ENCODE data around the gene ITGA1.

Gene ITGA1

GRCh38 chr5:52989781-52990527 lies 202.2 kb downstream of the ITGA1 start:
- H3K4me1 ChIP-seq (ENCODE audit: control insufficient read depth, insufficient read depth, low read length, unreplicated experiment), result peaks cover 29% of the 10 kb centered on the region
- H3K27me3 ChIP-seq (ENCODE audit: insufficient read depth, low read length), result no peaks in the 10 kb centered on the region
- peak overlapping the region; percentile 75 for H3K4me3 ChIP-seq (ENCODE audit: low read depth, low read length)
- H3K79me2 ChIP-seq (ENCODE audit: control insufficient read depth, insufficient read depth, low read length, unreplicated experiment), result peaks cover 53% of the 10 kb centered on the region
- H2AFZ ChIP-seq (ENCODE audit: low read length, unreplicated experiment), result peak overlapping the region; percentile 75
- H3K27ac ChIP-seq (ENCODE audit: low read depth, low read length), result no peak overlapping the region
- H3K36me3 ChIP-seq (ENCODE audit: insufficient read depth, low read length), result peaks cover 18% of the 10 kb centered on the region; the same call in 1 of the 2 replicates

DNA sequence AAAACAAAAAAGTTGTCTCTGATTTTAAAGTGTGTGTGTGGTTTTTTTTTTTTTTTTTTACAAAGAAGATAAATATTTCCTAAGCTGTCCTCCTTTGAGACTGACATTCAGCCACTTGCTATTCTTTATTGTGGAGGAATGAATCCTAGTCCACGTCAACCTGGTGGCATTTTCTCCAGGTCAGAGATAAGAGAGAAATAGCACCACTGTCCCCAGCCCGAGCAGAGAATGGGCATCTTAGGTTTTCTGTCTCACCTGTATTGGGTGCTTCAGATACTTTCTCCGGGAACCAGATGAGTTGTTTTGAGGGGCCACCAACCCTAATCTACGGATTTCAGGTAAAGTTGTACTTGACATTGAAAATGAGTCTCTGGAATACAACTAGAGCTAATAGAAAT lies 202.8 kb downstream of the ITGA1 start:
- Histone ChIP-seq H3K79me2 (ENCODE audit: control insufficient read depth, insufficient read depth, low read length, unreplicated experiment) (peaks cover 59% of the 10 kb centered on the region), H2AFZ (ENCODE audit: low read length, unreplicated experiment) (peak overlapping the region; percentile 31), H3K4me3 (ENCODE audit: low read depth, low read length) (peak overlapping the region; percentile 75), H3K27me3 (ENCODE audit: insufficient read depth, low read length) (no peaks in the 10 kb centered on the region), H3K4me1 (ENCODE audit: control insufficient read depth, insufficient read depth, low read length, unreplicated experiment) (peaks cover 29% of the 10 kb centered on the region), H3K36me3 (ENCODE audit: insufficient read depth, low read length) (peaks cover 19% of the 10 kb centered on the region; the same call in 1 of the 2 replicates), H3K27ac (ENCODE audit: low read depth, low read length) (no peak overlapping the region)

- Histone ChIP-seq H3K27me3 (ENCODE audit: insufficient read depth, low read length) (no peaks in the 10 kb centered on the region), H3K4me3 (ENCODE audit: low read depth, low read length) (no peak overlapping the region), H3K27ac (ENCODE audit: low read depth, low read length) (no peak overlapping the region), H2AFZ (ENCODE audit: low read length, unreplicated experiment) (no peak overlapping the region), H3K36me3 (ENCODE audit: insufficient read depth, low read length) (peaks cover 19% of the 10 kb centered on the region; the same call in 1 of the 2 replicates), H3K4me1 (ENCODE audit: control insufficient read depth, insufficient read depth, low read length, unreplicated experiment) (peaks cover 28% of the 10 kb centered on the region), H3K79me2 (ENCODE audit: control insufficient read depth, insufficient read depth, low read length, unreplicated experiment) (peaks cover 75% of the 10 kb centered on the region)
Measured at GRCh38 chr5:52993367-52993766, 205.7 kb downstream of the ITGA1 start.

DNA sequence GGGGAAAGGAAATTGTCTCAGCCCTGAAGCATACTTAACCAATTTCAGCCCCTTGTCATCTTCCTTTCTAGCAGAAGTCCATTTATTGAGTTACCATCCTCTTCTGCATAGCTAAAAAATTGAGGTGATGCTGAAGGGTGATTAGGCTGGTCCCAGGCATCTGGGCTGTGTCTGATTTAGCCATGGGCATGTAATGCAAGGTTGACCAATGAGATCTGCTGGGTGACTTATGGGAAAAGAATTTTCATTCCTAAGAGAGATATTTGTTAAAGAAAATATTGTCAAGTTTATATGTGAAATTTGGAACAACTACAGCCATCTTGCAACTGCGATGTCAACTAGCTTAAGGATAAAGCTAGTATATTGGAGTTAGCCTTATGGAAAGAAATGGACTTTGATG lies 206.6 kb downstream of the ITGA1 start:
- H3K79me2 ChIP-seq (ENCODE audit: control insufficient read depth, insufficient read depth, low read length, unreplicated experiment), result peaks cover 81% of the 10 kb centered on the region
- H3K4me1 ChIP-seq (ENCODE audit: control insufficient read depth, insufficient read depth, low read length, unreplicated experiment), result peaks cover 32% of the 10 kb centered on the region
- H3K4me3 ChIP-seq (ENCODE audit: low read depth, low read length), result no peak overlapping the region
- no peak overlapping the region for H3K27ac ChIP-seq (ENCODE audit: low read depth, low read length)
- peaks cover 19% of the 10 kb centered on the region; the same call in 1 of the 2 replicates for H3K36me3 ChIP-seq (ENCODE audit: insufficient read depth, low read length)
- no peaks in the 10 kb centered on the region for H3K27me3 ChIP-seq (ENCODE audit: insufficient read depth, low read length)
- H2AFZ ChIP-seq (ENCODE audit: low read length, unreplicated experiment), result no peak overlapping the region

GRCh38 chr5:52995095-52995494 lies 207.4 kb downstream of the ITGA1 start:
- Histone ChIP-seq H3K4me3 (ENCODE audit: low read depth, low read length) (no peak overlapping the region), H3K36me3 (ENCODE audit: insufficient read depth, low read length) (peaks cover 19% of the 10 kb centered on the region; the same call in 1 of the 2 replicates), H2AFZ (ENCODE audit: low read length, unreplicated experiment) (no peak overlapping the region), H3K4me1 (ENCODE audit: control insufficient read depth, insufficient read depth, low read length, unreplicated experiment) (peaks cover 40% of the 10 kb centered on the region), H3K27me3 (ENCODE audit: insufficient read depth, low read length) (no peaks in the 10 kb centered on the region), H3K79me2 (ENCODE audit: control insufficient read depth, insufficient read depth, low read length, unreplicated experiment) (peaks cover 77% of the 10 kb centered on the region), H3K27ac (ENCODE audit: low read depth, low read length) (no peak overlapping the region)

GRCh38 chr5:52995914-52996313 lies 208.2 kb downstream of the ITGA1 start:
- peaks cover 69% of the 10 kb centered on the region for H3K79me2 ChIP-seq (ENCODE audit: control insufficient read depth, insufficient read depth, low read length, unreplicated experiment)
- peaks cover 39% of the 10 kb centered on the region for H3K4me1 ChIP-seq (ENCODE audit: control insufficient read depth, insufficient read depth, low read length, unreplicated experiment)
- H3K4me3 ChIP-seq (ENCODE audit: low read depth, low read length), result no peak overlapping the region
- H3K27ac ChIP-seq (ENCODE audit: low read depth, low read length), result no peak overlapping the region
- H3K36me3 ChIP-seq (ENCODE audit: insufficient read depth, low read length), result peaks cover 19% of the 10 kb centered on the region; the same call in 1 of the 2 replicates
- H2AFZ ChIP-seq (ENCODE audit: low read length, unreplicated experiment), result no peak overlapping the region
- H3K27me3 ChIP-seq (ENCODE audit: insufficient read depth, low read length), result no peaks in the 10 kb centered on the region

- H3K4me3 ChIP-seq (ENCODE audit: low read depth, low read length), result no peak overlapping the region
- H3K79me2 ChIP-seq (ENCODE audit: control insufficient read depth, insufficient read depth, low read length, unreplicated experiment), result peaks cover 66% of the 10 kb centered on the region
- no peaks in the 10 kb centered on the region for H3K27me3 ChIP-seq (ENCODE audit: insufficient read depth, low read length)
- H2AFZ ChIP-seq (ENCODE audit: low read length, unreplicated experiment), result no peak overlapping the region
- peaks cover 34% of the 10 kb centered on the region for H3K4me1 ChIP-seq (ENCODE audit: control insufficient read depth, insufficient read depth, low read length, unreplicated experiment)
- peaks cover 19% of the 10 kb centered on the region; the same call in 1 of the 2 replicates for H3K36me3 ChIP-seq (ENCODE audit: insufficient read depth, low read length)
- peak overlapping the region; percentile 9; the same call in 1 of the 2 replicates for H3K27ac ChIP-seq (ENCODE audit: low read depth, low read length)
Measured at GRCh38 chr5:52996979-52997378, 209.3 kb downstream of the ITGA1 start.

DNA sequence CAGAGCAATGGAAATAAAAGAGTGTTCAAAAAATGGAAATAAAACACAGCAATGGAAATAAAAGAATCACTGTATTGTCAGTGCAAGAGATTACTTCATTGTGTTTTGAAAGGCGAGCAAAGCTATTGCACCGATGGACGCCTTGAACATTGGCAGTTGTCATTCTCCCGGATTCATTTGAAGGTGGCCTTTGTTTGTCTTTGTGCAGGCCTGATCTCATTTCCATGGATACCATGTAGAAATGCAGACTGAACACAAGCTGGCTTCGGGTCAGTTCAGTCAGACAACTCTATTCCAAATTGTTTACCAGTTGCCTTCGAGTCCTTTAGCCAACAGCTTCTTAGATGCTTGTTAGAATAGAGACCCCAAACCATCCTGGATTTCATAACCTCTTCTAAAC lies 209.7 kb downstream of the ITGA1 start:
- Histone ChIP-seq H2AFZ (ENCODE audit: low read length, unreplicated experiment) (peak overlapping the region; percentile 23), H3K27me3 (ENCODE audit: insufficient read depth, low read length) (no peaks in the 10 kb centered on the region), H3K27ac (ENCODE audit: low read depth, low read length) (peak overlapping the region; percentile 9; the same call in 1 of the 2 replicates), H3K4me1 (ENCODE audit: control insufficient read depth, insufficient read depth, low read length, unreplicated experiment) (peaks cover 32% of the 10 kb centered on the region), H3K36me3 (ENCODE audit: insufficient read depth, low read length) (peaks cover 16% of the 10 kb centered on the region; the same call in 1 of the 2 replicates), H3K79me2 (ENCODE audit: control insufficient read depth, insufficient read depth, low read length, unreplicated experiment) (peaks cover 62% of the 10 kb centered on the region), H3K4me3 (ENCODE audit: low read depth, low read length) (no peak overlapping the region)

GRCh38 chr5:52998552-52999313 lies 211.0 kb downstream of the ITGA1 start:
- H3K27ac ChIP-seq (ENCODE audit: low read depth, low read length), result peak overlapping the region; percentile 64
- peaks cover 5% of the 10 kb centered on the region; the same call in 1 of the 2 replicates for H3K36me3 ChIP-seq (ENCODE audit: insufficient read depth, low read length)
- peaks cover 38% of the 10 kb centered on the region for H3K4me1 ChIP-seq (ENCODE audit: control insufficient read depth, insufficient read depth, low read length, unreplicated experiment)
- H3K27me3 ChIP-seq (ENCODE audit: insufficient read depth, low read length), result no peaks in the 10 kb centered on the region
- H3K79me2 ChIP-seq (ENCODE audit: control insufficient read depth, insufficient read depth, low read length, unreplicated experiment), result peaks cover 60% of the 10 kb centered on the region
- H3K4me3 ChIP-seq (ENCODE audit: low read depth, low read length), result no peak overlapping the region
- no peak overlapping the region for H2AFZ ChIP-seq (ENCODE audit: low read length, unreplicated experiment)

GRCh38 chr5:52999344-52999949 lies 211.7 kb downstream of the ITGA1 start:
- H3K27ac ChIP-seq (ENCODE audit: low read depth, low read length), result peak overlapping the region; percentile 64
- H3K79me2 ChIP-seq (ENCODE audit: control insufficient read depth, insufficient read depth, low read length, unreplicated experiment), result peaks cover 53% of the 10 kb centered on the region
- no peak overlapping the region for H3K4me3 ChIP-seq (ENCODE audit: low read depth, low read length)
- peaks cover 45% of the 10 kb centered on the region for H3K4me1 ChIP-seq (ENCODE audit: control insufficient read depth, insufficient read depth, low read length, unreplicated experiment)
- H3K36me3 ChIP-seq (ENCODE audit: insufficient read depth, low read length), result peaks cover 4% of the 10 kb centered on the region; the same call in 1 of the 2 replicates
- H2AFZ ChIP-seq (ENCODE audit: low read length, unreplicated experiment), result peak overlapping the region; percentile 11
- H3K27me3 ChIP-seq (ENCODE audit: insufficient read depth, low read length), result no peaks in the 10 kb centered on the region
